HT-29 (cell line): Measurements from ENCODE around the gene CDX2. TPM values are rescaled to one million over a fixed set of nuclear protein-coding genes. Genes with fewer than 3 reads are reported as not detected.
A peak's percentile ranks its signal among the peaks of the same experiment; 100 is the strongest.
"Not testable (repeated sequence)": the region's sequence is repeated elsewhere in the genome, so short reads cannot be mapped to it uniquely, and the experiment has no call there.

Experiments used
- DNase-seq: peaks from one replicate; pipeline ENCODE4 v3.0.0-alpha.2; 2015; ENCODE audit warnings: low spot score
- total RNA-seq: library from RNA; depleted of rRNA; stranded (reverse); fragments of >200 nt; shearing (Covaris generic); gene quantifications from 2 replicates; pipeline ENCODE4 v1.2.3, GENCODE V29; 2014

CDX2 gene
- total RNA-seq, 1 experiment from 2014 or later = 4.1 TPM

DNA sequence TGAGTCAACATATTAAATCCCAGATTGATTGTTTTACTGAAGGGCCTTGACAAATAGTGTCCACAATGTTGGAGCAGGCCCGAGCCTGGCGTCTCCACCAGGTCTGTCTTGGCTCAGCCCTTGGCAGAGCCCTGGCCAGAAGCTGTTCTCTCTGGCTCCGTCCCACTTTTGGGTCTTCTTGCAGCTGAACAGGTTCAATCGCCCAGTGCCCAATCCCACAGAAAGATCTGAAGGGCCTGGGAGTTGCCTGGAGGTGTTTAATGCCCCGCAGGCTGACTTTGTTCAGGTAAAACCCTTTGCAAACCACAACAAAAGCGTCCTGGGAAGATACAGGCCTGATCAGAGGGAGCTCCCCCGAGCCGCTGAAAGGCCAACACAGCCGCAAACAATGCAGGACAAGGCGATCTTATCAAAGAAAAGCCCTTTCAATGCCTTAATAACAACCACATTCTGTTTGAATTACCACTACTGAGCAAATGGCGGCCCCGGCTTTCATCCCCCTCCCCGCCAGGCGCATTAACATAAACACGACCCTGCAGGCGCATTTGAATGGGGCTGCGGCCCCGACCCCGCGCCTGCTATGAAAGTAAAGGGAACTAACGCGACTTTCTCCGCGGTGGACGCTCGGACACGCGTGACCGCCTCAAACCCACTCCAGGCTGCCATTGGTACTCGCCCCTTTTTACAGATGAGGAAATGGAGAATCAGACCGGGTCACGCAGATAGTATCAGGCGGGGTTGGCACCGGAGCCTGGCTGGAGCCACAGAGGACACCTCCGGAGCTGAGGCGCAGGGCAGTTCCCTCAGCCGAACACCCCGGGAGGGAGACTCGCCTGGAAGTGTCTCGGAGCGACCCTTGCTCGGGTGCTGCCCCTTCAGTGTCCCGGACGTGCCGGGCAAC lies 3.1 kb downstream of the CDX2 start:
- DNase-seq = peak; percentile 67

DNA sequence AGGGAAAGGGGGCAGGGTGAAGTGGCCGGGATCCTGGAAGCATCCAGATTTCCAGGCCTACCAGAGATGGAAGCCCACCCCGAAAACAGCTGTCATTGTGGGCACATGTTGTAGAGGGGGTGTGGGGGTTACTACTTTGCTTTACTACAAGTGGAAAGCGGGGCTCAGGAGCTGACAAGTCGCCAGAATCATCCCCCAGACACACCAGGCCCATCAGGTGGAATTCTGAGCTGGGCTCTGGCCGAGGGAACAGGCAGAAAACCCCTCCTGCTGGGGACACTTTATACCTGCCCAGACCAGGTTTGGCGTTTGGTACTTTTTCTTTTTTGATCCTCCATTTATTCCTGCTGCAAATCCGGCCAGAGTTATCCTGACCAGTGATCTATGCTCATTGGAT lies 3.8 kb downstream of the CDX2 start:
- DNase-seq = no peak

DNA sequence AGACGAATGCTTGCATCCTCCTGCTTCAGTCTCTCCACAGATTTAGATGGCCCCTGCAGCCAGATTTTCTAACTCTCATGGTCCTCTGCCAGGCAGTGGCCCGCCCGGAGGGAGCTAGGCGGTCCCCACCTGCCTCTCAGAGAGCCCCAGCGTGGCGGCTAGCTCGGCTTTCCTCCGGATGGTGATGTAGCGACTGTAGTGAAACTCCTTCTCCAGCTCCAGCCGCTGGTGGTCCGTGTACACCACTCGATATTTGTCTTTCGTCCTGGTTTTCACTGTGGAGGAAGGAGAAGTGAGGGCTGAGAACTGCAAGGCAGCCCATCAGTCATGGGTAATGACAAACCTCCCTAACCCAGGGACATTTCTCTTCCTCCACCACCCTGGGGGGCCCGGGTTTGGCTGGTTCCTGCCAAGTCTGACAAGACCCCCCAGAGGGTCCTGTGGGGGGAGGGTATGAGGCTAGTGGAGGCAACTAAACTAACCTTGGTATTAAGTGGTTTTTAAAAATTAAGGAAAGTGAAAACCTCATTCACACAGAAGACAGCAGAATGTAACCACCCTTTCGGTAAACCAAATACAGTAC lies 4.3 kb downstream of the CDX2 start:
- no peak for DNase-seq

DNA sequence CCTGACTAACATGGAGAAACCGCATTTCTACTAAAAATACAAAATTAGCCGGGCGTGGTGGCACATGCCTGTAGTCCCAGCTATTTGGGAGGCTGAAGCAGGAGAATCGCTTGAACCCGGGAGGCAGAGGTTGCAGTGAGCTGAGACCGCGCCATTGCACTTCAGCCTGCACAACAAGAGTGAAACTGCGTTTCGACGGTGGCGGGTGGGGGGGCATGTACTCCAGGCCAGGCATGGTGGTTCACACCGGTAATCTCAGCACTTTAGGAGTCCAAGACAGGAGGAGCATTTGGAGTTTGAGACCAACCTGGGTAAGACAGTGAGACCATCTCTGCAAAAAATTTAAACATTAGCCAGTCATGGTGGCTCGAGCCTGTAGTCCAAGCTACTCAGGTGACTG lies 4.9 kb downstream of the CDX2 start:
- DNase-seq = not testable (repeated sequence)

DNA sequence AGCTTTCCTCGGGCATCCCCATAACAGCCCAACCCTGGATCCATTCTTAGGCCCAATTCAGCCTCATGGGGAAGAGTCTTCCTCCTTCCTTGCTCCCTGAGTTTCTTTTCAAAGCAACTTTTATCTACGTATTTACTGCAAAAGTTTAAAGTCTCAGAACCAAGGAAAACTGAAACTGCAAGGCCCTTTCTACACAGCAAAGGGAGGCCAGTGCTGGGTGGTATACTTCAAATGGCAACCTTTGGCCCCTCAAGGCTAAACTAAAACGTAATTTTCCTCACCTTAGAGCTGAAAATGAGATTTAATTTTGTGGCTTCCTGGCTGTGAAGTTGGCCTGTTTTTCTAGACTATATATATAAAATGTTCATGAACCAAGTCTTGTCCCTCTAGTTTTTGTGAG lies 5.6 kb downstream of the CDX2 start:
- no peak for DNase-seq

DNA sequence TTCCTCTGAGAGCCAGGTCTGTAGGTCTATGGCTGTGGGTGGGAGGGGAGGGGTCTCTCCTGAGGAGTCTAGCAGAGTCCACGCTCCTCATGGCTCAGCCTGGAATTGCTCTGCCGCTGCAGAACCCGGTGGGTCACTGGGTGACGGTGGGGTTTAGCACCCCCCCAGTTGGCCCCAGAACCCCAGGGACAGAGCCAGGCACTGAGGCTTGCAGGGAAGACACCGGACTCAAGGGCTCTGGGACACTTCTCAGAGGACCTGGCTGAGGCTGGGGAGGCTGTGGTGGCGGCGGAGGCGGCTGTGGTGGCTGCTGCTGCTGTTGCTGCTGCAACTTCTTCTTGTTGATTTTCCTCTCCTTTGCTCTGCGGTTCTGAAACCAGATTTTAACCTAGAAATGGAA lies 6.1 kb downstream of the CDX2 start:
- no peak for DNase-seq

DNA sequence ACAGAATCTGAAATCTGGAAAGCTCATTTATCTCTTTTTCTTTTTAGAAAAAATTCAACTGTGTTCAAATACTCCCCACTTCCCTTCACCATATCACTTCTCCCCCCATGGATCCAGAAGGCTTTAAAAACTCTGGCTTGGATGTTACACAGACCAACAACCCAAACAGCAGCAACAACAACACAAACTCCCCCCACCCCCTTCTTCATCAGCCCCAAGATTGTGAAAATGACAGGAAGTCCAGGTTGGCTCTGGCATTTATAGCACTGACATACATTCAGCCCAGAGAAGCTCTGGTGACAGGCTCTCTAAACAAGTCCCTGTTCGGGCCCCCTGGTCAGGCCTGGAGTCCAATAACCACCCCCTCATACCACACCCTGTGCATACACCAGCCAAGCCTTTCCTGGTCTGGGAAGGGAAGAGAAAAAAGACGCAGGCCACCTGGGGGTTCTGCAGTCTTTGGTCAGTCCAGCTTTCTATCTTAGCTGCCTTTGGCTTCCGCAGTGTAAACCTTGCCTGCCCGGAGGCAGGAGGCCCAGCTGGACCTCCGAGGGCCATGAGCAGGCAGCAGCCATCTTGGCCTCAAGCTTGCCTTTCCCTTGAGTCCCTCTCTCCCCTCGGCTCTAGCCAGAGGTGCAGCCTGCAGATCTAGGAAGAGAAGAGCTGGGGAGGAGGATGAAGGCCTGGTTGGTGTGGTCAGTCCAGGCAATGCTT lies 6.8 kb downstream of the CDX2 start:
- DNase-seq = peak; percentile 41

DNA sequence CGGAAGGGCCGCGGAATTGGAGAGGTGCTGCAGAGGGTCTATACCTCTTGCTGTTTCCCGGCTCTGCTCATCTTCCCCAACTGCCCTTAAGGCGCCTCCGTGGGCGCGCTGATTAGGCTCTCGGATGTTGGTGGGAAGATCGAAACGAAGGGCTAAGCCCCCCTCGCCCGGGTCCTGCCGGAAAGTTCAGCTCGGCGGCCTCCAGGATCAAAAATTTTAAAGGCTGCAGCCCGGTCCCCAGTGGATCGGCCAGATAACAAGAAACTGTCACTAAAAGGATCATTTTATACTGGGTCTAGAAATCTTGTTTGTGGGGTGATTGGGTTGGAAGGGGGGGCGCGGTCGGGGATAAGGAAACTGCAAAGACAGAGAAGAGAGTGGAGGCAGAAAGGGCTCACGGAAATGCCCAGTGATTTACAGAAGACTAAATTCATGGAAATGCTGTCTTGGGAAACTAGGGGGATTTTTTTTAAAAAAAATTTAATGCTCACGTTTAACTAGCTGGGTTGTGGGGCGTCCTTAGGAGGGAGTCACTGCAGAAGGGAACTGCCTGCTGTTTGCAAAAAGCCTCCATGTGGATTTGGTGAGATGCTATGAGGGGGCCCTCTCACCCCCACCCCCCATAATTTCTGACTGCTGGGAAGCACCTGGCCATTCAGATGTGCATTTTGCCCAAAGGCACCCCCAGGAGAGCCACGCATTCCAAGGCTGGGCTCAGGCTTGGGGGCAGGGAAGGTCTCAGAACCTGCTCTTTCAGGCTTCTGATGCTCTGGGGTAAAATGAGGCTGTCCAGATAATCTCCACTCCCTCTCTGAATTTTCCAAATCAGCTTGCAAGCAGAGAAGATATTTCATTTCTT lies 7.7 kb downstream of the CDX2 start:
- DNase-seq = no peak

DNA sequence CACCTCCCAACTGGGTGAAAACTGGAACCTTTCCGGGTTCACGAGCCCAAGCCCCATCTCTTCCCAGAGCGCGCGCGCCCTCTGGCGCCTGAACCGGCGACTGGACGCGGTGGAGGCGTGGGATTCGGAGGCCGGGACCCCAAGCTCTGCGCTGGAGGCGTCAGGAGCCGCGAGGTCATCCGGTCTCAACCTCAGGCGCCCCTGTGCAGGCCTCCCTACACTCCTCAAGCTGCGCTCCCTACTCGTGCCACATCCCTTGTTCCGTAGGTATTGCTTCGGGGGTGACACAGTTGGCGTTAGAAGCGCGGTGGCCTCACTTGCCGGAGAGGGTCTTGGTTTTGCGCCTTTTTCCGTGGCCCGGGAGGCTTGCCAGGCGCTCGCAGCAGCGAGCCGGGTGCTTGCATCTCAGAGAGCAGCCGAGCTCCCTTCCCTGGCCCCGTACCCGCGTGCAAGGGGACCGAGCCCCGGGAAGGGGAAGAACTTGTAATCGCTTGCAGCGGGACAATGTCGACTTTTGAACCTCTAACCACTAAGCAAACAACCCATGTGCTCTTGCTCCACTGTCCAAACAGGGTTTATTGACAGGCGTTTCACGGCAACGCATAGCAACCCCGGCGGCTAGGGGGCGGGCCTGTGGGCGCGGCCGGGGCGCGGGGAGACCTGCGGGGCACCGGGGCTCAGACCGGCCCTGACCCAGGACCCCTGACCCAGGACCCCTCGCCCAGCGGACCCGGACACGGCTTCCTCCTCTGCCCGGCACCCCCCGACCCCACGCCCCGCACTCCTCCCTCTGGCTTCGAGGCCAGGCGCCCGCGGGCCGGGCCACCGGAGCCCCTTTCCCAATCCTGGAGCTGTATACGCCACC lies 8.5 kb downstream of the CDX2 start:
- DNase-seq = peak; percentile 100

DNA sequence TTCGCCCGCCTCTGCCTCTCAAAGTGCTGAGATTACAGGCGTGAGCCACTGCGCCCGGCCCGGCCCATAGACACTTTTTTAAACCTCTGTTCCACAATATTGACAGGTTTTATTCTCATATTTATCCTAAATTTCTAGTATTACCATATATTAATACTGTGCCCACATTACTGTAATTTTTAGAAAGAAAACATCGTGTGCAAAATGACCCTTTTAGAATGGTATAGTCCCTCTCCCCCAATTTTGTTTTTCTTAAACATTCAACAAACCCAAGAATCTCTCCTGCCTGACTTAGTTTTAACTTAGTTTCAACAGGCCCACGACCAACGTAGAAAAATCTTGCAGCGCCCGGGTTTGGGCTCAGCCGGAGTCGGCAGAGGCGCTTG lies 9.1 kb downstream of the CDX2 start:
- no peak for DNase-seq

DNA sequence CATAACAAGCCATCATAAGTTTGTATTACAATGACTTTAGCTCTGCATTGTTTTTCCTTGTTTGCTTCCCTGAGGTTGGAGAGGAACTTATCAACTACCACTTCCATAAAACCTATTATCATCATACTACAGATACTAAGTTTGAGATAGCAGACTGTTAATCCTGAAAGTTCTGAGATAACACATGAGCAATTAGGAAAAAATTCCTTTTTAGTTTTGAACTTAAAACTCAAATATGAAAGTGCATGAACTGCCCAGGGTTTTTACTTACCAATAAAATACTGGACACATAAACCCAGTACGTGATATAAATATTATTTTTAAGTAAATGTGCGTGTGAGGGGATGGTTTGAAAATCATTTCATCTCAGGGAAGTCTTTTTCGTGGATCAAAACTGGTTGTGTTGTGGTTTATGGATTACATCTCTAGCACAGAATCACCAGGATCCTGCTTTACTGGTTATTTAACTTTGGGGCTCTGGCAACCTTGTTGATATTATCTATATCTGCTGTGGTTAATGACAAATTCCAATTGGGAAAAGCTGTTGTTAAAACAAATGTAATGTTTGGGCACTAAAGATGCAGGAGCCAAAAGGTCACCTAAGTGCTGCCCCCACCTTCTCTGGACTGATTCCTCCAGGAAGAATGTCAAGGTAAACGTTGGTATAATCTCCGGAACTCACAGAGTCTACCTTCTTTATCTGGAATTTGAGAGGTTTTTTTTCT lies 12.4 kb downstream of the CDX2 start:
- DNase-seq = peak; percentile 93

DNA sequence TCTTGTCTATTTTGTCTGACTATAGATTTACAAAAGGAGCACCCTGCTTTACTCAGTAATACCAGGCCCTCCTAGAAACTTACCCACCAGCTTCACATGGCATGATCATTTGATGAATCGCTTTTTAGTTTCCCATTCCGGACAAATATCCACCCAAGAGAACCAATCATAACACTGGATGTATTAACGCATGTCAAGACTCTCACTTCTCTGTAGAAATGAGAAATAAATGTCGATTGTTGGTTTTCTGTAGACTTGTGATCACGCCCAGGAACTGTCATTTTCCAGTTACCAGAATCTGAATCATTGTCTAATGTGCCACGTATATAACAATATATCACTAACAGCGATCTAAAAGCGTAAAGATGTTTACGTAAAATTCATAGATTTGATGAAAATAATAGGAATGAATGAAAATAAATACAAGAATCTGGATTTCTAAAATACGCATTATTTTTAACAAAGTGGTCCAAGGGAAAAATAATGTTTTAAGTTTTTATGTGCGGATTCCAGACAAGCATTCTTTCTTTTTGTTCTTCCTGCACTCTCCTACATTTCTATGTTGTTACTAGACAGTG lies 14.0 kb downstream of the CDX2 start:
- DNase-seq = no peak

DNA sequence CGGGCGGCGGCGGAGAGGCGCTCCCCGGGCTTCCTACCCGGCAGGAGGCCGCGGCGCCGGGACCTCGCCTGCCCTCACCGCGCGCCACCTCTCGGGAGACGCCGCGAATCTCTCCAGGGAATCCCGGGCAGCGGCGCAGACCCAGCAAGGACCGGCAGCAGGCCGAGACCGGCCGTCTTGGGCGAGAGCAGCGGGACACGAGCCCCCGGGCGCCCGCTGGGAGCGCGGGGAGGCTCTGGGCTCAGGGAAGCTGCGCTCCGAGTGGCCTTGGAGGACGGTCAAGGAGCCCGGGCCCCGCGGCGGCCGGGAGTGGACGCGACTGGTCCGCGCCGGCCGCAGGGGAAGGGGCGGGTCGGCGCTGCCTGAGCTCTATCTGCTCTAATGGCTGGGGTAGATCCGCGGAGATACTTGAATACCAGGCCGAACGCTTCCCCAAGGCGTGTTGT lies 14.7 kb downstream of the CDX2 start:
- no peak for DNase-seq

DNA sequence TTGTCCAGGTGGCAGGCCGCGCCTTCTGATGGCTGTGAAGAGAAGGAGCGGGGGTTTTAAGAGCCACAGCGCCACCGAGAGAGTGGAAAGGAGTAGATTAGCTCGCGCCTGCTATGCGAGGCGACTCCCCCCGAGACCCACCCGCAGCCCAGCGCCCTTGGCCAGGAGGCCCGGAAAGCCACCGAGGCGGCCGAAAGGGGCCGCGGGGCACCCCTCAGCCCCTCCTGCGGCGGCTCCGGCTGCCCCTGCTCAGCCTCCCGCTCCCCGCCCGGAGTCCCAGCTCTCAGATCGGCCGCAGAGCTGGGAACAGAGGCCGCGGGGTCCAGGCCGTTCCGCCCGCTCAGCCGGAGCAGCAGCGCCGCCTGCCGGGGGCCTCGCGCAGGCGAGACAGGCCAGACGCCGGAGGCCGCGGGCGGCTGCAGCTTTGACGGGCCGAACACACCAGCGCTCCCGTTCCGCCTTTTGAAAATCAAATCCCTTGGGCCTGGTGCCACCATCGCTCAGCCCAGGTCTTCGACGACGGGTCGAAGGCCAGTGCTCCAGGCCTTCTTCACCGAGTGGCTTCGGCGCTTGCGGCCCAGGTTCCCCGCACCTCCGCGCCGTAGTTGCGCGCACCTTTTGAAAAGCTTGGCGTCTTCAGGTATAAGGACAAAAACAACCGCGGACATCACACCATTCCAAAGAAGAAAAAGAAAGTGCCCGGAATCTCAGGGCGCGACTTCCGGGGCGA lies 15.3 kb downstream of the CDX2 start:
- DNase-seq = peak; percentile 100

DNA sequence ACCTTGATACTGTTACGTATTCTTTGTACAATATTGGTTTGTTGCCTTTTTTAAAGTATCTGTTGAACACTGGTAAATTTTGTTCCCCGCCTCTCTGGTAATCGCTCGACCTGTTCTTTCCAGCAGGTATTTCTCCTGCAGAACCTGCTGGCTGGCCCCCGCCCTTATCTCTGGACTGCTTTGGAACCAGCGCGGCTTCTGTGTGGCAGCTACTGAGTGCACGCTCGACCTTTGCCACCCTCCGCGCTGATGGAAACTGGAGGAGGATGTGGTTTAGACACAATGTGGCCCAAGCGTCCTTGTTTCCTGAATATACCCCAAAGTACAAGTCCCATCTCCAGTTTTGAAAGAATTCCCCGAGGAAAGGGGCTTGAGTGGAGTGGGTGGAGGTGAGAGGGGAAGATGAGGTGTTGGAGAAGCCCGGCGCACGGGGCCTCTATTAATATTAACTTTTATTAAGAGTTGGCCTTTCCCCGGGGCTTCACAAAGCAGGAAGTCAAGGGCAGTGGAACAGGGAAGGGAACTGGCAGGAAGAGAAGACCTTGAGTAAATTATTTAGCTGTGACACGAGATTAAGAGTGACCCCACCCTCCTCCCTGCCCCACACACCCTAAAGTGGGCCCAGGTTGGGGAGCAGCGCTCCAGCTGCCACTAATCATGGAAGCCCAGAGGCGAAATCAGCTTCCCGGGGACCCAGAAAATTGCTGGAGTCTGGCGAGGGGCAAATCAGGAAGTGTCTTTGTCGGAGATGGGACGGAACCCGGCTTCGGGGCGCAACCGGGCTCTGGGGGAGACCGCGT lies 16.0 kb downstream of the CDX2 start:
- DNase-seq = peak; percentile 95

DNA sequence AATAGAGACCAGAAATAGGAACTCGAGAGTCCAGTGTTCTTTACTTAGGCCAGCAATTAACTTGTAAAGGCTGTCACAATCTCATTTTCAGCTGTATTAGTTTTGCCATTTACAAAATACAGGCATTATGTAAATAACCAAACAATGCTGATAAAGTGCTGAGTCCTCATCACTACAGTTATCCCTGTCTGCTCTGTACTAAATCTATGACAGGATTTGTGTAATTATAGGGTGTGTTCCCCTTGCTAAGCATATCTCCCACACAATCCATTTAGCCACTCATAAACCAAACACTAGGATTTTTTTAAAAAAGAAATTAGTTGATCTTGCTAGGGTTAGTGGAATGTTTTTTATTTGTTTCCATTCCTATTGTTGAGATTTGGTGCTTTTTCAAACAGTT lies 26.1 kb downstream of the CDX2 start:
- DNase-seq = no peak

DNA sequence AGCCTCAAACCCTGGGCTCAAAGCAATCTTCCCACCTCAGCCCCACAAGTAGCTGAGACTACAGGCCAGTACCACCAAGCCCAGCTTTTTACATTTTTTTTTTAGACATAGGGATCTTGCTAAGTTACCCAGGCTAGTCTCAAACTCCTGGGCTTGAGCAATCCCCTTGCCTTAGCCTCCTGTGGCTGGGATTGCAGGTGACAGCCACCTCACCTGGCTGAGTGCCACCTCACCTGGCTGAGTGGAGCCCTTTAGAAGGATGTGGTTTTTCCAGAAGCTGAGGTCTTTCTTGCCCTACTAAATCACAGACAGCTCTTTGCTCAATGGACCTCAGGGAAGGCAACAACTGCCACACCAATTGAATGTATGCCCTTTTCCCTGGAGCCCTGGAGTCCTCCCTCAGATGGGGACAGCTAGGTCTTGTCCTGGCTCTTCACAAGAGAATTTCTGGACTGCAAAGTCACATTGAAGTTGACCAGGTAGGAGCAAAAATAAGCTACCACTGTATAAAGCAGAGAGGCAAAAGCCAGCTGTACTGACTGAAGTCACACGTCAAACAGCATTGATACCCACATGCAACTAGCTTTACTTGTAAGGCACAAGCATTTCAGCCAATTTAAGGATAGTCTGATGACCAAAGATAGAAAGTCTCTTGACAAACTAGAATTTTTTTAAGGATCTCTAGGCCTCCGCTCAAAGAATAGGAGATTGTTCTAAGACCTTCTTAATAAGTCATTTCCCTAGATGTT lies 35.4 kb downstream of the CDX2 start:
- DNase-seq = peak; percentile 64
